ENCODE results near the gene CHD1L. TPM values are rescaled to one million over a fixed set of nuclear protein-coding genes. Genes with fewer than 3 reads are reported as not detected.

Gene CHD1L
- total RNA-seq (2016; rRNA removed; fragmentation: Illumina TruSeq; extraction: Trizol): 111 and 123 TPM in 2 replicates
- 70.0 and 76.6 TPM in 2 replicates for total RNA-seq (2016; cell fraction: cytosol; rRNA removed; fragmentation: Illumina TruSeq; extraction: Trizol; ENCODE audit: low read depth)
- total RNA-seq (2016; cell fraction: insoluble cytoplasmic fraction; rRNA removed; fragmentation: Illumina TruSeq; extraction: Trizol): 108 and 120 TPM in 2 replicates
- total RNA-seq (2016; cell fraction: membrane; rRNA removed; fragmentation: Illumina TruSeq; extraction: Trizol): 74.5 and 80.2 TPM in 2 replicates
- 92.1 and 105 TPM in 2 replicates for total RNA-seq (2016; cell fraction: nucleus; rRNA removed; fragmentation: Illumina TruSeq; extraction: Trizol)
- 63.3 and 74.3 TPM in 2 replicates for polyA plus RNA-seq (2011; rRNA removed)
- polyA plus RNA-seq (2011; cell fraction: cytosol; rRNA removed): 34.0 and 48.4 TPM in 2 replicates
- polyA plus RNA-seq (2011; cell fraction: nucleus; rRNA removed): 72.3 and 87.3 TPM in 2 replicates
- 53.4 and 77.3 TPM in 2 replicates for polyA plus RNA-seq (2012)
- polyA plus RNA-seq (2016; cell fraction: cytosol; fragmentation: Illumina TruSeq; extraction: Trizol; ENCODE audit: low read depth): 18.7 and 22.7 TPM in 2 replicates
- 97.8 and 98.0 TPM in 2 replicates for polyA plus RNA-seq (2016; cell fraction: insoluble cytoplasmic fraction; fragmentation: Illumina TruSeq; extraction: Trizol; ENCODE audit: low read depth)
- 37.9 and 38.5 TPM in 2 replicates for polyA plus RNA-seq (2016; cell fraction: membrane; fragmentation: Illumina TruSeq; extraction: Trizol; ENCODE audit: low read depth)
- polyA plus RNA-seq (2016; cell fraction: nucleus; fragmentation: Illumina TruSeq; extraction: Trizol; ENCODE audit: insufficient read depth, low read depth): 151 TPM in 2 replicates
- polyA minus RNA-seq (2011; rRNA and poly(A)+ RNA removed; ENCODE audit: low replicate concordance): 21.2 and 30.6 TPM in 2 replicates
- 40.8 and 41.2 TPM in 2 replicates for polyA minus RNA-seq (2011; cell fraction: cytosol; rRNA and poly(A)+ RNA removed)
- 103 and 116 TPM in 2 replicates for polyA minus RNA-seq (2011; cell fraction: nucleus; rRNA and poly(A)+ RNA removed)
- Bru-seq, nascent RNA: percentile 96 among the genes with signal in this experiment
- BruChase-seq, experiment 1, labeled RNA remaining after a 6-hour chase: percentile 92 among the genes with signal in this experiment
- percentile 96 among the genes with signal in this experiment for BruChase-seq, experiment 2, labeled RNA remaining after a 2-hour chase
- long read RNA-seq, experiment 1, transcript CHD1L-202 (23 exons, 2,967 nt): major isoform, 38 of 109 reads
- long read RNA-seq, experiment 1, partial matches to known transcripts: 37 of 109 reads
- long read RNA-seq, experiment 1, other reads (novel, unspliced or antisense): 32 of 109 reads
- long read RNA-seq, experiment 2, transcript CHD1L-202 (23 exons, 2,967 nt): major isoform, 39 of 147 reads
- long read RNA-seq, experiment 2, transcript CHD1L-203 (17 exons, 2,358 nt): minor isoform, 5 of 147 reads
- long read RNA-seq, experiment 2, partial matches to known transcripts: 59 of 147 reads
- long read RNA-seq, experiment 2, other reads (novel, unspliced or antisense): 44 of 147 reads

GRCh38 chr1:147242449-147243227 lies at the start of gene CHD1L:
Gene CHD1L, plus strand, starts transcription at chr1:147242684. Its CDS starts 20 bp downstream, at chr1:147242704.
- DNase-seq (ENCODE audit: low spot score) (peak; percentile 88), FAIRE-seq (no peak), ATAC-seq (peak; percentile 88)
- Histone ChIP-seq H3K4me2 (ENCODE audit: low read depth, low read length) (peak within 1 kb of the TSS; percentile 88), H3K9ac (ENCODE audit: insufficient read depth, low read depth, low read length) (peak within 1 kb of the TSS; percentile 92), H3K4me3 (replicated peaks in 1 of 3; ENCODE audit: insufficient read depth in 1 of 3, low read depth in 2 of 3, low read length in 3 of 3) (peak within 1 kb of the TSS; percentile 77 to 97 (median 89)), H3K27me3 (ENCODE audit: control insufficient read depth in 1 of 2, insufficient read depth in 2 of 2, low read length in 2 of 2) (no peaks in the 10 kb centered on the region; a peak in 1 of 5 replicates), H3K36me3 (replicated peaks in 1 of 2; ENCODE audit: control insufficient read depth in 1 of 2, insufficient read depth in 2 of 2, low read length in 2 of 2) (no peaks in the 10 kb centered on the region), H3K9me3 (ENCODE audit: low read length) (no peaks in the 10 kb centered on the region), H2AFZ (ENCODE audit: low read length) (no peak within 1 kb of the TSS), H3K27ac (ENCODE audit: extremely low read length, insufficient read depth, low read length) (peak within 1 kb of the TSS; percentile 93), H3K79me2 (ENCODE audit: insufficient read depth, low read length) (peaks cover 56% of the 10 kb centered on the region), H3K4me1 (ENCODE audit: insufficient read depth, low read length) (peaks cover 80% of the 10 kb centered on the region), H4K20me1 (ENCODE audit: insufficient read depth, low read length) (peaks cover 14% of the 10 kb centered on the region)
- CTCF ChIA-PET (ENCODE audit: low intra/inter-chr PET ratio, low total read pairs): interaction anchor here (0.8 to 4.3 kb wide), 9 partner anchors 18 to 75 kb away, joined by 3 to 141 read pairs (median 4); partner anchors contain the start of genes FMO5 and PRKAB2
- intact Hi-C loops (cut with micrococcal nuclease; ENCODE audit: unreplicated experiment): loop anchor here (1.0 kb wide), 1 partner anchor 70 kb away; the partner anchor contains the start of gene PRKAB2
- 4% methylated on average over 10 of the region's 82 CpGs for WGBS (ENCODE audit: low lambda C conversion rate)
- in situ Hi-C loops (cut with HindIII; ENCODE audit: extremely low pct_ligation_motif_present, low pct_unique_long_range_greater_than_20kb): loop anchor here (5.0 kb wide), 1 partner anchor 70 kb away; the partner anchor contains the start of gene PRKAB2
- POLR2A ChIA-PET: interaction anchor here (0.6 to 3.3 kb wide), 14 partner anchors 17 to 158 kb away, joined by 3 to 31 read pairs (median 10); partner anchors contain the start of genes FMO5 and PRKAB2
- no TSS peak for BruUV-seq (replicated peaks)
- peak; percentile 84 for TF ChIP-seq TBX2 (CRISPR knock-in tag; IDR thresholded peaks at IDR 0.05; ENCODE audit: borderline replicate concordance)
- peak; percentile 98 for TF ChIP-seq KDM3A (CRISPR knock-in tag; IDR thresholded peaks at IDR 0.05; ENCODE audit: low read depth)
- no peak for TF ChIP-seq PRDM15 (CRISPR knock-in tag; IDR thresholded peaks at IDR 0.05)
- no peak for TF ChIP-seq RFX5 (IDR thresholded peaks at IDR 0.05; ENCODE audit: low read depth, low read length)
- peak; percentile 83 for TF ChIP-seq GABPB1 (CRISPR knock-in tag; IDR thresholded peaks at IDR 0.05)
- TF ChIP-seq NFYB (CRISPR knock-in tag; IDR thresholded peaks at IDR 0.05): peak; percentile 28; the same call in 1 of the 2 replicates
- TF ChIP-seq CREBL2 (CRISPR knock-in tag; IDR thresholded peaks at IDR 0.05; ENCODE audit: borderline replicate concordance): no peak
- peak; percentile 76 for TF ChIP-seq ZBTB43 (CRISPR knock-in tag; conservative IDR thresholded peaks at IDR 0.05)
- no peak for TF ChIP-seq ZBTB3 (CRISPR knock-in tag; IDR thresholded peaks at IDR 0.05; ENCODE audit: borderline replicate concordance, low read depth)
- TF ChIP-seq POLR2G (IDR thresholded peaks at IDR 0.05; ENCODE audit: low read depth, low read length): peak; percentile 79
- no peak for TF ChIP-seq SYNCRIP (IDR thresholded peaks at IDR 0.05; ENCODE audit: insufficient read depth, low read depth, low read length)
